ENCODE results near the gene SULT4A1. TPM values are rescaled to one million over a fixed set of nuclear protein-coding genes. Genes with fewer than 3 reads are reported as not detected.

The SULT4A1 gene
- total RNA-seq, 1 experiment from 2014 or later = 0.50 TPM

DNA sequence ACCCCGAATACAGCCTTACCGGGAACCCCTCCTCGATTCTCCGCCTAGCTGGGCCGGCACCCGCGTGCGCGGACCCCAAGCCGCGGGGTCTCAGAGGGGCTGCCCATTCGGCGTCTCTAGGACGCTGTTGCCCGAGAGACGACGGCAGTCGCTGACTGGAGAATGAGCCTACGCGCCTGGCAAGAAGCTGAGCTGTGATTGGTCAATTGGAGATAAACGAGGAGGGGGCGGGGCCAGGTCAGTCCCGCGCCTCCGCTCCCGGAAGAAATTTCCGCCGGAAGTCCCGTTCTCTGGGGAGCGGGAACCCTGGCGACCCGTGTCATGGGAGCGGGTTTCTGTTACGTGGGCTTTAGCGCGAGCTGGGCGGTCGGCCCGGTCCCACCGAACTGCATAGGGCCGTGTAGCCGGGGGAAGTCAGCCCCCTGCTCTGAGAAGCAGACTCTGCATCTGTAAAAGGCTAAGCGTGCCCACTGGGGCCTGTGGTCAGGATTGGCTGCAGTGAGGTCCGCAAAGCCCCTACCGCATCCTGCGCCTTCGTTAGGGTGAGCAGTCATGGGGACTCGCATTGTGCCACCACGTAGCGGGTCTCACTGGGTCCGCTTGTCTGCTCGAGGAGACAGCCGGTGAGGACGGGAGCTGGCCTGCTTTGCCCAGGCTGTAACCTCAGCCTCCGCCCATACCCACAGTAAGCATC, 50.0 kb downstream of the SULT4A1 start, which contains the start of gene EFCAB6:
TSS of gene EFCAB6 (minus strand) at position 157 of the 694 bp plus-strand sequence. CDS start 29,987 bp downstream, outside the sequence.
- peak; percentile 76 for DNase-seq (ENCODE audit: low spot score)

DNA sequence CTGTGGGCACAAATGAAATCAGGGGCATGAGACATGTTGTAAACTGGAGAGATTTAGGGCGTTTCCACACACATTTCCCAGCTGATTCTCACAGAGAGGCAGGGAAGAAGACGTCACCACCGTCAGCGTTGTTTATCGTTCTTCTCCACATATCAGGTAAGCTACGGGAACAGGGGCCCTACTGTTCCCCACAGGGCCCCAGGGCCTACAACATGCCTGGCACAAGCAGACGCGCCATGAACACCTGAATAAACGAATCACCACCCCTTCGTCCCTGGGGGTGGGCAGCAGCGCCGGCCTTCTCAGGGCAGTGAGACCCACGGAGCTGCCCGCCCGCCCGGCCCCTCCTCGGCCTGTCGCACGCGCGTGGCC, 50.5 kb downstream of the SULT4A1 start:
- no peak for DNase-seq (ENCODE audit: low spot score)

DNA sequence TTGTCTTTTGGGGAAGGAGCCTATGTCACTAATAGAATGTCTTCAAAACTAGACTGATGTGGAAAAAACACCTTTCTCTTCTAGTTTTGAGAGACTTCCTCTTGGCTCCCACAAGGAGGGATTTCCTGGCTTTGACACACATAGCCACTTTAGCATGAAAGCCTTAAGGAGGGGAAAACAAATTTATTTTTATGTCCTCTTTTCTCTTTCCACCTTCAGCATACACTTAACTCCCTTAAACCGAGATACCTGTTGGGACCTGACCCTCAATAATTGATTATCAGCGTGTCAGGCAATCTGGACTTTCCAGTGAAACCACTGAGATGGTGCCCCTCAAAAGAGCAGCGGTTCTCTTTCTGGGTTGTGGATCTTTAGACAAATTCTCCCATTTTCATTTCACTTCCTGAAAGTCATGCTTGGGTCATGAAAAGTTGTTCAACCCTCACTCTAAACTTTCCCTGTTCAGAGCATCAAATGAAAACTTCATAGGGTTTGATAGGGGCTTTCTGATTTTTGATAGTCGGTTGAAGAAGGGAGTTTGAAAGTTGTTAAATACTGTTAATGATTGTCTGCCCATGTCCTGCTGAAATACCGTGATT, 59.3 kb downstream of the SULT4A1 start:
- no peak for DNase-seq (ENCODE audit: low spot score)

DNA sequence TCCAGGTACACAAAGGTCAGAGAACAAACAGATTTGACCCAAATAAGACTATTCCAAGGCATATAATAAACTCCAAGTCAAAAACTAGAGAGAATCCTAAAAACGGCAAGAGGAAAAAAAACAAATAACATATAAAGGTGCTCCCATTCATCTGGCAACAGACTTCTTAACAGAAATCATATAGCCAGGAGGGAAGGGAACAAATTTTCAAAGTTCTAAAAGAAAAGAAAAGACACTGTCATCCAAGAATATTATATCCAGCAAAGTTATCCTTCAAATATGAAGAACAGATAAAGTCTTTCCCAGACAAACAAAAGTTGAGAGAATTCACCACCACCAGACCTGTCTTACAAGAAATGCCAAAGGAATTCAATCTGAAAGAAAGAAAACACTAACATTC, 61.3 kb downstream of the SULT4A1 start:
- DNase-seq (ENCODE audit: low spot score) = no peak

DNA sequence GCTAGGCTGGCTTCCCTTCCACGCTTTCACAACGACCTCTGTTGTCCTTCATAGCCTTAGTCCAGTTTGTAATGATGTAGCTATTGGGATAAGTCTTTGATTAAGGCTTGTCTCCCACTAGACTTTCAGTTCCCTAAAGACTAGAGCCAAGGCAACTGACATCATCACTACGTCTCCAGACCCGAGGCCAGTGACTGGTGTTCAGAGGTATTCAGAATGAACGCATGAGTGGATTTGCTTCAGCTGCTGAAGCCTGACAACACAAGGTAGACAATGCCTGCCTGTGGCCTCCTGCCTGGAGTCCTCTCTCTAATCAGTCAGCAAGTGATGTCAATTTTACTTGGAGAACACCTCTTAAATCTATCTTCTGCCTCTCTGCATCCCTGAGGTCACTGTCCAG, 63.8 kb downstream of the SULT4A1 start:
- no peak for DNase-seq (ENCODE audit: low spot score)

DNA sequence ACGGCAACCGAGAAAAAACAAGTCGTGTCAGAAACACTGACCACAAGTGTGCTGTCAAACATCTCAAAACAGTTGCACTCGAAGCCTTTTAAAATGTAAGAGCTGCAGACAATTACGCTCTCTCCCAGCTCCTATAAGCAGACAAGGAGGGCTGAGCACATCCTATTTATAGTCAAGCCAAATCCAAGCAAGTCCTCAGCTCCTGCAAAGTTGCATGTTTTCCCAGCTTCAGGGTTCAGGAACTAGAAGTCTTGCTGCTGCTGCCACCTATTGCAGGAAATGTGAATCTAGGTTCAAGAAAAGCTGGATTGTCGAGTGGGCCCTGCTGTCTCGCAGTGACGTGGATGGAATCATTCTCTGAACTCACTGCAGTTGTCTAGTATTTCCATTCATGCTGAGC, 65.7 kb downstream of the SULT4A1 start:
- no peak for DNase-seq (ENCODE audit: low spot score)

DNA sequence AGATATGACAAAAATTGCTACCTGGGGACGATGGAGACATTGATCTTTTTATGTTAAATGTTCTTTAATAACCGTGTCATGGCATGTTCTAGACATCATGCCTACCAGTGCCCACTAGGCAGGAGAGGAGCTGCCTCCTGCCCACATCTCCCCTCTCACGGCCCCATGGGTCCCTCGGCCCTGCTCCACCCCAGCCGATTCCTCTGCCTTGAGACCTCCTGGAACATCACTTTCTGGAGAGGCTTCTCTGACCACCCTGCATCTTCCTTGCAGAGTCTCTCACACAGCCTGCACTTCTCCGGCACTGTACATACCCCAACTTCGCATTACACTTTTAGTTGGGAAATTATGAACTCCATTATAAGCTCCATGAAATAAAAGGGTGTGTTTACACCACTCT, 67.0 kb downstream of the SULT4A1 start:
- DNase-seq (ENCODE audit: low spot score) = no peak

DNA sequence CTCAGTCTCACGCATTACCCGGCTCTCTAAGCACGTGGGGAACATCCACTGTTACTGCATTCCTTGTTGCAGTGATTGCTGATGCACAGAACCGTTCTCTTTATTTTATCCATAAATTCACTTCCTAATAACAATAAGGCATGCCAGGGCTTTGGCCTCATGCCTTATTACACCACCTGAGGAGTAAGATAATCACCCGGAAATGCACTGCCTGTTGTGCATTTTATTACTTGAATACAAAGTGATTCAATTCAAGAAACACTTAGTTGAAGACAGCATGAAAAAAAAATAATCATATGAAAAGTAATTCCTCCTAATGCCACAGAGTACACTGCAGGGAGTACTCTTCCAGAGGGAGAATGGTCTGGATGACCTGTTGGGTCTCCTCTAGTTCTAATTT, 69.4 kb downstream of the SULT4A1 start:
- no peak for DNase-seq (ENCODE audit: low spot score)

DNA sequence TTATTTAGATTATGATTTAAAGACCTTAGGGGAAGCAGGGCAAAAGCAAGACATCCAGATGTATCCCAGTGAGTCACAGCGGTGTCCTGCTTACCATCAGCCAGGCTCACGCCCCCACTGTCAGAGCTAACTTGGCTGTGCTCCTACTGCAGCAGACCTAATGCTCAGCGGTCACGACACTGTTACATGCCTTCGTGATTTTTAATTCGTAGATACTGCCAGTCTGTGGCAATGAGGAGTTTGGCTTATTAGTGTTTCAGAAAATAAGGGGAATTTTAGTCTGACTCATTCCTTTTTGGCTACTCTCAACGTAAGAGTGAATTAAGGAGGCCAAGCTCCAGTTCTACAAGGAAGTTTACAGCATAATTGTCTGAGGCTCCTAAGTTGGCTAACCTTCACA, 72.9 kb downstream of the SULT4A1 start:
- DNase-seq (ENCODE audit: low spot score) = peak; percentile 74

DNA sequence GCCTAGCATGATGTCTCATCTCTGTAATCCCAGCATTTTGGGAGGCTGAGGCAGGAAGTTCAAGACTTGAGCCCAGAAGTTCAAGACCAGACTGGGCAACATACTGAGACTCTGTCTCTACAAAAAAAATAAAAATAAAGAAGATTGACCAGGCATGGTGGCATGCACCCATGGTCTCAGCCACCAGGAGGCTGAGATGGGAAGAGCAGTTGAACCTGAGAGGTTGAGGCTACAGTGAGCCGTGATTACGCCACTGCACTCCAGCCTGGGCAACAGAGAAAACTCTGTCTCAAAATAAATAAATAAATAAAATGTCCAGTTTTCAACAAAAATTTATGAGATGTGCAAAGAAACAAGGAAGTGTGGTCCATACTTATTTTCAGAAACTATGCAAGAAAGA, 78.5 kb downstream of the SULT4A1 start:
- DNase-seq (ENCODE audit: low spot score) = no peak

DNA sequence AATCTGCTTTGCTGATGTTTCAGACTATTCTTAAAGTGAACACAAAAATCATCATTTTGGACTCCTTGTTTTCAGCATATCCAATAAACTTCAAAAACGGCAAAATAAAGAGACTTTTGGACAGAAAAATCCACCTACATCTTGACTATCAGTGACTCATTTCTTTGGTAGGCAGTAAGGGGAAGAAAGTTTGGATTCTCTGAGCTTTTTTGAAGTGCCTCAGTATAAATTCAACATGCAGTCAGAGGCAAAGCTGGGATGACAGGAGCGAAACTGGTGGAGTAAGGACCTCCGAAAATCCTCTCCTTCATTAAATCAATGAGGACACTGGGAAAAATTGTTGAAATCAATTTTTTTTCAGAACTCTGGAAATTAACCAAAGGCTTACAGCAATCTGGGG, 79.9 kb downstream of the SULT4A1 start:
- DNase-seq (ENCODE audit: low spot score) = no peak

DNA sequence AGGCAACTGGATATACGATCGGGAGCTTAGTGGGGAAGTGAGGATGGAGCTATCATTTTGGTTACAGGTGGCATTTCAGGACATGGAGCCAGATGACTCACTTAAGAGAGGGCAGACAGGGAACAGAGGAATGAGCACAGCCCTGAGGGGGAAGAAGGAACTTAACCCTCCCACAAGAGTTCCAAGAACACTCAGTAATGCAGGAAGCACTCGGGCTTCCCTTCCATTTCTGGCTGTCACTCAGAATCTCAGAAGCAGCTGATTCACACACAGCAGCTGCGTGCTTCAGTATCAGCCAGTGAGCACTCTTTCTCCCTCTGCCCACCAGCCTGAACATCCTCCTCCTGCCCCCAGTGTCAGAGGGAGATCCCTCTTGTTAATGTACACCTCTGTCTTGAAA, 85.0 kb downstream of the SULT4A1 start:
- DNase-seq (ENCODE audit: low spot score) = peak; percentile 67

DNA sequence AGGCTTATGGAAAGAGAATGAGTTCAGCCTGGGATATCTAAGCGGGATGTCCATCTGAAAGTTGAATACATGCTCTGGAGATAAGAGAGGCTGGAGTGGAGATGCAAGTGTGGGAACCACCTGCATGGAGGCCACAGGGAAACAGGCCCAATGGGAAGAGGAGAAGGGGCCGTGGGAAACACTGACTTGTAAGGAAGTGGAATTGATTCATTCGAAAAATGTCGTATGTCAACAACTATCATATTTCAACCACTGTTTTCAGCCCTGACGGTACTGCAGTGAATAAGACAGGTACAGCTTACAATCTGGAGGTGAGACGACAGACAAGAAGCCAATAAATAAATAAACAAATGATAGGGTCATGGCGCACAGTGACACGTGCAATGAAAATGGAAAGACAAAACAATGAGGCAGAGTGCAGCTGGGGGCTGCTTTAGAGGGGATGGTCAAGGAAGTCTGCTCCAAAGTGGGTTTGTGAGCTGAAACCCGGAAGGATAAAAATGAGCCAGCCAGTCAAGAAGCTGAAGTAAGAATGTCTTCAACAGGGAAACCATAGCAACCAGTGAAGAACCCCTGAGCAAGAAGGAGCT, 86.1 kb downstream of the SULT4A1 start:
- no peak for DNase-seq (ENCODE audit: low spot score)

Other genes with a start within 250 kb of the SULT4A1 start
- 0.88 and 3.1 TPM in 2 replicates for gene EFCAB6, start 50.2 kb downstream of the SULT4A1 start, total RNA-seq (2014; rRNA removed; shearing (Covaris generic))
- not detected in 2 replicates for gene PNPLA5, start 29.5 kb upstream of the SULT4A1 start, total RNA-seq (2014; rRNA removed; shearing (Covaris generic))
- gene PNPLA3, start 61.3 kb upstream of the SULT4A1 start, total RNA-seq (2014; rRNA removed; shearing (Covaris generic)) = 0.96 and 2.0 TPM in 2 replicates
- gene SAMM50, start 92.9 kb upstream of the SULT4A1 start, total RNA-seq (2014; rRNA removed; shearing (Covaris generic)) = 31.2 and 31.4 TPM in 2 replicates
- 2.3 and 6.3 TPM in 2 replicates for gene PARVB, start 161.8 kb upstream of the SULT4A1 start, total RNA-seq (2014; rRNA removed; shearing (Covaris generic))